ENCODE results near the gene DYNLL1. TPM values are rescaled to one million over a fixed set of nuclear protein-coding genes. Genes with fewer than 3 reads are reported as not detected.
"Not testable (repeated sequence)": the region's sequence is repeated elsewhere in the genome, so short reads cannot be mapped to it uniquely, and the experiment has no call there.

Gene DYNLL1
- polyA plus RNA-seq (2011; rRNA removed) = 358 and 610 TPM in 2 replicates
- polyA minus RNA-seq (2011; rRNA and poly(A)+ RNA removed) = 77.2 and 81.2 TPM in 2 replicates

DNA sequence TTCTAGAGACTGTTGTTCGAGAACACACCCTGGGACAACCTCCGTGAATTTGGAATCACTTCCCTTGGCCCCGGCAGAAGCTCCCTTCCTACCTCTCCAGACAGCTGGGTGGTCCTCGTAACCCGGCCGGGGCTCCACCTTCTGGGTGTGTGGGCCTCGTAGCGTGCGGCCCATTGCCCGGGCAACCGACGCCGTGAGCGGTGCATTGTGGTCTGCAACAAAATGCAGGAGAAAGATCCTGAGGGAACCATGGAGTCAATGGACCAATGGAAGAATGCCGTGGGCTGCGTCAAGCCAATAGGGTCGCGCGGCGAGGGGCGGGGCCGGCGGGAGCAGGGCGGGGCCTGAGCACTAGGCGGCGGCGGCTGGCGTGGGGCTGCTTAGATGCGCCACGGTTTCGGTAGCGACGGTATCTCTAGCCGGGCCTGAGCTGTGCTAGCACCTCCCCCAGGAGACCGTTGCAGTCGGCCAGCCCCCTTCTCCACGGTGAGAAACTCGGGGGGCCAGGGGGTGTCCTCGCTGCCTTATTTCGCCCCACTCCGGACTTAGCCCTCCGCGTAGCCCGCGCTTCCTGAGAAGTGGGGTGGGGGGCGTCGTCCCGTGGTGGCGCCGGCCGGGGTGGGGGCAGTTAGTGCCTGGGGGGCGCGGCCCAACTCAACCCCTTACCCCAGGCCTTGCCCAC lies at the start of gene DYNLL1:
DYNLL1 (plus strand) TSS at position 383 of the 682 bp plus-strand sequence. CDS start 309 bp downstream, outside the sequence.
- CTCF ChIA-PET = interaction anchor here (0.6 to 1.9 kb wide), 4 partner anchors 13 to 160 kb away, joined by 3 to 10 read pairs (median 4); partner anchors contain the start of gene SRSF9
- POLR2A ChIA-PET = interaction anchor here (0.6 to 0.7 kb wide), 2 partner anchors 51 to 124 kb away, joined by 4 to 6 read pairs; no protein-coding TSS in a partner anchor
- H3K27me3 ChIP-seq (ENCODE audit: control insufficient read depth, insufficient read depth, low read length) = no peaks in the 10 kb centered on the region
- TF ChIP-seq, protein P1, sequence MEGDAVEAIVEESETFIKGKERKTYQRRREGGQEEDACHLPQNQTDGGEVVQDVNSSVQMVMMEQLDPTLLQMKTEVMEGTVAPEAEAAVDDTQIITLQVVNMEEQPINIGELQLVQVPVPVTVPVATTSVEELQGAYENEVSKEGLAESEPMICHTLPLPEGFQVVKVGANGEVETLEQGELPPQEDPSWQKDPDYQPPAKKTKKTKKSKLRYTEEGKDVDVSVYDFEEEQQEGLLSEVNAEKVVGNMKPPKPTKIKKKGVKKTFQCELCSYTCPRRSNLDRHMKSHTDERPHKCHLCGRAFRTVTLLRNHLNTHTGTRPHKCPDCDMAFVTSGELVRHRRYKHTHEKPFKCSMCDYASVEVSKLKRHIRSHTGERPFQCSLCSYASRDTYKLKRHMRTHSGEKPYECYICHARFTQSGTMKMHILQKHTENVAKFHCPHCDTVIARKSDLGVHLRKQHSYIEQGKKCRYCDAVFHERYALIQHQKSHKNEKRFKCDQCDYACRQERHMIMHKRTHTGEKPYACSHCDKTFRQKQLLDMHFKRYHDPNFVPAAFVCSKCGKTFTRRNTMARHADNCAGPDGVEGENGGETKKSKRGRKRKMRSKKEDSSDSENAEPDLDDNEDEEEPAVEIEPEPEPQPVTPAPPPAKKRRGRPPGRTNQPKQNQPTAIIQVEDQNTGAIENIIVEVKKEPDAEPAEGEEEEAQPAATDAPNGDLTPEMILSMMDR (IDR thresholded peaks at IDR 0.05; ENCODE audit: insufficient read depth, low read depth, low read length) = no peak
- peak; percentile 64 for DNase-seq (ENCODE audit: low read depth)
- peak within 1 kb of the TSS; percentile 99 for H3K4me3 ChIP-seq (ENCODE audit: low read depth, low read length)
- peaks cover 8% of the 10 kb centered on the region for H3K36me3 ChIP-seq (ENCODE audit: control insufficient read depth, insufficient read depth, low read length)

GRCh38 chr12:120446844-120447178 lies 49.1 kb upstream of the DYNLL1 start:
- POLR2A ChIA-PET; H3K27me3 ChIP-seq (ENCODE audit: control insufficient read depth, insufficient read depth, low read length); H3K36me3 ChIP-seq (ENCODE audit: control insufficient read depth, insufficient read depth, low read length); DNase-seq (ENCODE audit: low read depth); CTCF ChIA-PET: not testable (repeated sequence)
- H3K4me3 ChIP-seq (ENCODE audit: low read depth, low read length) = peak overlapping the region; percentile 98

DNA sequence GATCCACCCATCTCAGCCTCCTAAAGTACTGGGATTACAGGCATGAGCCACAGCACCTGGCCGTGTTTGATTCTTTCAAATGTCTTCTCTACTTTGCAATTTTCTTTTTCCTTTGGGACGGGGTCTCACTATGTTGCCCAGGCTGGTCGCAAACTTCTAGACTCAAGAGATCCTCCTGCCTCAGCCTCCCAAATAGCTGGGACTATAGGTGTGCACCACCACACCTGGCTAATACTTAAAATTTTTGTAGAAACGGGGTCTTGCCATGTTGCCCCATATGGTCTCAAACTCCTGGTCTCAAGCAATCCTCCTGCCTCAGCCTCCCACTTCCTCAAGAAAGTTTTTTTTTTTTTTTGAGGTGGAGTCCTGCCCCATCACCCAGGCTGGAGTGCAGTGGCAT lies 47.9 kb upstream of the DYNLL1 start:
- ChIA-PET POLR2A (interaction anchor here (0.7 kb wide), 2 partner anchors 53 to 113 kb away, joined by 7 to 9 read pairs; no protein-coding TSS in a partner anchor), CTCF (interaction anchor here (0.6 to 2.4 kb wide), 2 partner anchors 21 to 27 kb away, joined by 3 to 8 read pairs; partner anchors contain the start of gene SRSF9)
- Histone ChIP-seq H3K27me3 (ENCODE audit: control insufficient read depth, insufficient read depth, low read length) (no peaks in the 10 kb centered on the region), H3K36me3 (ENCODE audit: control insufficient read depth, insufficient read depth, low read length) (peaks cover 2% of the 10 kb centered on the region), H3K4me3 (ENCODE audit: low read depth, low read length) (no peak overlapping the region)
- TF ChIP-seq, protein P1 (IDR thresholded peaks at IDR 0.05; ENCODE audit: insufficient read depth, low read depth, low read length) = no peak
- no peak for DNase-seq (ENCODE audit: low read depth)

- CTCF ChIA-PET = interaction anchor here (0.9 to 1.9 kb wide), 6 partner anchors 9 to 17 kb away, joined by 3 to 5 read pairs (median 4); partner anchors contain the start of gene SRSF9
- H3K4me3 ChIP-seq (ENCODE audit: low read depth, low read length); POLR2A ChIA-PET; DNase-seq (ENCODE audit: low read depth); H3K27me3 ChIP-seq (ENCODE audit: control insufficient read depth, insufficient read depth, low read length); H3K36me3 ChIP-seq (ENCODE audit: control insufficient read depth, insufficient read depth, low read length): not testable (repeated sequence)
These were observed 43.4 kb upstream of the DYNLL1 start for GRCh38 chr12:120452524-120452923.

DNA sequence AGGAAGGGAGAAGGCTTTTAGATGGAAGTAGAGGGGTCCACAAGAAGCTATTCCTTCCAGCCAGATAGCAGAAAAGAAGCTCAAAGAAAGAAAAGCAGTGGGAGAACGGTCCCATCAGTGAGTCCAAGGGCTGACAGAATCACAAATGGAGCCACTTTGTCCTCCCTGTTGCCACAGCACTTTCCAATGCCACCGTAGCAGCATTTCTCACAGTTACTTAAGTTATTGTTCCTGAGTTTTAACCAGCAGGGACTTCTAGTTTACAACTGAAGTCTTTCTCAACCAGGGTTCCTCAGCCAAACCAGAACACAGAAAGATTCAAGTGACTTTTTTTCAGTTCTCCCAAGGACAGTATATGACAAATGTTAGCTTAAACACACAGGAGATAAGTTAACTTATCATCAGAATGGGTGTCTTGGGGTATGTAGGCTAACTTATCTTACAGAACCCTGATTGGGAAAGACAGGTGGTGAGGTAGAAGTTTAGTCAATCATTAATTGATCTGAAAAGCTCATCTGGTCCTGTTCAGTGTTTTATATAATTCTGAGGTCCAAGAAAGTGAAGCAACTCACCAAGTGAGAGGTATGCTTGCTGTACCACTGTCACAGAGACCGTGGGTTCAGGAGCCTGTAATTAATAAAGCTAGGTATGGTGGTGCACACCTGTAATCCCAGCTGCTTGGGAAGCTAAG lies 42.7 kb upstream of the DYNLL1 start:
- H3K27me3 ChIP-seq (ENCODE audit: control insufficient read depth, insufficient read depth, low read length) = no peaks in the 10 kb centered on the region
- no peak for DNase-seq (ENCODE audit: low read depth)
- no peak overlapping the region for H3K4me3 ChIP-seq (ENCODE audit: low read depth, low read length)
- CTCF ChIA-PET = interaction anchor here (1.1 to 1.9 kb wide), 5 partner anchors 9 to 16 kb away, joined by 3 to 5 read pairs (median 4); partner anchors contain the start of gene SRSF9
- POLR2A ChIA-PET = no interaction called here
- peaks cover 10% of the 10 kb centered on the region for H3K36me3 ChIP-seq (ENCODE audit: control insufficient read depth, insufficient read depth, low read length)
- TF ChIP-seq, protein P1 (IDR thresholded peaks at IDR 0.05; ENCODE audit: insufficient read depth, low read depth, low read length) = no peak

DNA sequence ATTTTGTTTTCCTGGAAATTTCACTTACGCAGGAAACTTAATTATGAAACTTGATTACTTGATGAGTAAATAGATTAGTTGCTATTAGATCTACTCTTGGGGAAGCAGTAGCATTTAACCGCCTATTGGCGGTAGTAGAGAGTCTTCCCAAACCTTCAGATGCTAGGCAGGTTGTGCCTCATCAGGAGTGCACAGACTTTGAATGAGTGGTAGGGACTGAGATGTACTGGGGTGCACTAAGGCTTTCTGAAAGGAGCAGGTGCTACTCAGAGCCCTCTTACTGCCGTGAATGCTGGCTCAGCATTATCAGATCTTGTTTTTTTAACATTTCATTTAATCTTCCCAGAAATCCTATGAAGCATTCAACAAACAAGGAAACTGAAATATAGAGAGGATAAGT lies 41.9 kb upstream of the DYNLL1 start:
- no peak for DNase-seq (ENCODE audit: low read depth)
- ChIA-PET POLR2A (interaction anchor here (0.7 kb wide), 1 partner anchor 9 kb away, joined by 3 read pairs; no protein-coding TSS in a partner anchor), CTCF (interaction anchor here (0.7 to 6.5 kb wide), 4 partner anchors 12 to 36 kb away, joined by 3 to 57 read pairs (median 4); partner anchors contain the start of gene SRSF9)
- Histone ChIP-seq H3K27me3 (ENCODE audit: control insufficient read depth, insufficient read depth, low read length) (no peaks in the 10 kb centered on the region), H3K4me3 (ENCODE audit: low read depth, low read length) (no peak overlapping the region), H3K36me3 (ENCODE audit: control insufficient read depth, insufficient read depth, low read length) (peaks cover 13% of the 10 kb centered on the region)
- TF ChIP-seq, protein P1 (IDR thresholded peaks at IDR 0.05; ENCODE audit: insufficient read depth, low read depth, low read length) = peak; percentile 64

Data from BJ (cell line).